ENCODE measurements around the gene IL16.

DNA sequence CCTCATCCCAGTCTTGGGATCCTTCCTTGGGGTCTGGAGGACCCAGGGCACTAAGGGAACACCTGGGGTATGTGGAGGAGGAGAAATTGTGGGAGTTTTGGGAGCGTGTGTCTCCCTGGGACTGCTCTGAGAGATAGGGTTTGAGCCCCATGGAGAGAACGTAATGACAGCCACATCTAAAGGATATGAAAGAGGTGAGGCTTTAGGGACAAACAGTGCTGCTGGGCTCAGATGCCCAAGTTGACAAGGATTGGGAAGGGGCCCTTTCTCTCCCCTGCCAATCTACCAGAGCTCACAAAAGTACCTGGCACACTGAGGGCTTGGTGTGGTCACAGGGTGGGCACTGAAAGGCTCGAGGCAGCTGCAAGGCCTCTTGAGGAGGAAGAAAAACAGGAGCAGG is 140.6 kb downstream of the IL16 start:
- TF ChIP-seq CTCF (IDR thresholded peaks at IDR 0.05) (no peak), POLR2A (IDR thresholded peaks at IDR 0.05) (no peak)
